HUES6 (cell line): ENCODE data around the gene RAP1GAP.
A peak's percentile ranks its signal among the peaks of the same experiment; 100 is the strongest.
"Not testable (repeated sequence)": the region's sequence is repeated elsewhere in the genome, so short reads cannot be mapped to it uniquely, and the experiment has no call there.

Experiments
- H3K27ac ChIP-seq: 2 replicates; pipeline ENCODE4 v1.7.0; 2013; ENCODE audit warnings: low read depth, mild to moderate bottlenecking, low read length, inconsistent platforms
- H3K27me3 ChIP-seq: 2 replicates; pipeline ENCODE4 v1.6.1; 2013; ENCODE audit warnings: low read length; ENCODE audit not compliant: control insufficient read depth, insufficient read depth
- H3K36me3 ChIP-seq: 2 replicates; pipeline ENCODE4 v1.6.1; 2013; ENCODE audit warnings: low read length; ENCODE audit not compliant: control insufficient read depth, insufficient read depth
- H3K4me1 ChIP-seq: 2 replicates; pipeline ENCODE4 v1.6.1; 2013; ENCODE audit warnings: low read length; ENCODE audit not compliant: control insufficient read depth, insufficient read depth
- H3K4me3 ChIP-seq: 2 replicates; pipeline ENCODE4 v1.5.1; 2013; ENCODE audit warnings: low read depth, low read length
- H3K9ac ChIP-seq: one replicate; pipeline ENCODE4 v1.6.1; 2013; ENCODE audit warnings: mild to moderate bottlenecking, low read length
- H3K9me3 ChIP-seq: 2 replicates; pipeline ENCODE4 v1.6.1; 2013; ENCODE audit warnings: low read depth, low read length; ENCODE audit not compliant: control insufficient read depth, insufficient read depth

Gene RAP1GAP

DNA sequence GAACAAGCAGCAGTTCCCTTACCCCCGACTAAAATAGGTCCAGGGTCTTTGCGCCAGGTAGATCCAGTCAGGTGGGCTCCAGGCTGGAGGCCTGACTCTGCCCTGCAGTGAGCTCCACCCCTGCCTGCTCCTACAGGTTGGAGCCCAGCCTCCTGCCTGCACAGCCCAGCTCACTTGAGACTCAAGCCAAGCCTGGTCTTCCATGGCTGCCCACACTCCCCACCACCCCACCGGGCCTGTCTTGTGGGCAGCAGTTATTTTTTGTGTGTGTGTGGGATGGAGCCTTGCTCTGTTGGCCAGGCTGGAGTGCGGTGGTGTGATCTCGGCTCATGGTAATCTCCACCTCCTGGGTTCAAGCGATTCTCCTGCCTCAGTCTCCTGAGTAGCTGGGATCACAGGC is 28.5 kb downstream of the RAP1GAP start:
- Histone ChIP-seq H3K9me3 (no peaks in the 10 kb centered on the region), H3K4me3 (no peak overlapping the region), H3K9ac (no peak overlapping the region), H3K27ac (no peak overlapping the region), H3K27me3 (no peaks in the 10 kb centered on the region), H3K36me3 (no peaks in the 10 kb centered on the region), H3K4me1 (peaks cover 23% of the 10 kb centered on the region; the same call in 1 of the 2 replicates)

DNA sequence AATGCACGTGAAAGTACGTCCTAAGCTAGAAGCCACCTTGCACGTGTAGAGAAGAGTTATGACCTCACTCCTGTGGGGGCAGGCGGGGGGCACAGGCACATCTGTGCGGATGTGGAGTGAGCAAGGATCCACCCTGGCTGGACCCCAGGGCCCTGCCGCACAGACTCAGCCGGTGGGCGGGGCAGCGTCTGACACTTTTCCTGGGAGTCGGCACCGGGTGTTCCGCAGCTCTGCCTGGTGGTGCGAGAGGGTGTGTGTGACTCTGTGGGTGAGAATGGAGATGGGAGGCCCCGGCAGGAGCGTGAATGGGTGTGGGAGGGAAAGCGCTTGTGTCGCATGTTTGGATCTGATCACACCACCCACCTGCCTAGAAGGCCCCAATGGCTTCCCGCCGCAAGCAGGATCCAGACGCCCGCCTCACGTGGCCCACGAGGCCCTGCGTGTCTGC is 29.5 kb downstream of the RAP1GAP start:
- peaks cover 30% of the 10 kb centered on the region; the same call in 1 of the 2 replicates for H3K4me1 ChIP-seq
- H3K4me3 ChIP-seq = no peak overlapping the region
- H3K27ac ChIP-seq = no peak overlapping the region
- peak overlapping the region; percentile 1 for H3K9ac ChIP-seq
- no peaks in the 10 kb centered on the region for H3K9me3 ChIP-seq
- H3K27me3 ChIP-seq = no peaks in the 10 kb centered on the region
- no peaks in the 10 kb centered on the region for H3K36me3 ChIP-seq

DNA sequence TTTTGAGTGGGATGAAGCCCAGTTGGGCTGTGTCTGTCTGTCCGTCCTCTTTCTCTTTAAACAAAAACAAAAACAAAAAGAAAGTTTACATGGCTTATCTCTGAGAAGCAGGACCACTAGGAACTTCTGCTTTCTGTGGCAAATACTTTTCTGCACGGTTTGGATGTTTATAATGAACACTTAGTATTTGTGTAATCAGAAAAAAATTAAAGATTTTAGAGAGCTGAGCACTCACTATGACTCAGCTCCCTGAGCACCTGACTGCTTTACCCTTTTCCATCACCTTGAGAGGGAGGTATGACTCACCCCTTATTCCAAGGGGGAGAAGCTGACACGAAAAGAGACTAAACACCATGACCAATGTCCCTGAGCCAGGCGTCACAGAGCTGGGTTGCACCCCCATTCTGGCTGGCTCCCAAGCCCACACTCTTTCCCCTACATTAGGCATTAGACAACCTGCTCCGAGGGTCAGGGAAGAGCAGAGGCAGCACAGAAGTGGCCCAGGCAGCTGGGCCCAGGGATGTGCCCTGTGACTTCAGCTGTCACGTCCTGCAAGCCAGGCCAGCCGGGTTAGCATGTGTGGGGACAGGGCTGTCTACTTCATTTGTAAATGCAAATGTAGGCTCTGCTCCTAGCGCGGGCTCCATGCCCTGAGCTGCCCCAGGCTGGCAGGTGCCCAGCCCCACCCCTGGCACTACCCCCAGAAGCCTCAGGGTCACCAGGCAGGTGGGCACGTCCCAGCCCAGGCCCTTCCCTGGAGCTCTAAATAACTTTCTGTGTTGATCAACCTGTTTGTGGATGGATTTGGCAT is 30.4 kb downstream of the RAP1GAP start:
- peak overlapping the region; percentile 40 for H3K9ac ChIP-seq
- peaks cover 31% of the 10 kb centered on the region; the same call in 1 of the 2 replicates for H3K4me1 ChIP-seq
- no peaks in the 10 kb centered on the region for H3K36me3 ChIP-seq
- no peak overlapping the region for H3K27ac ChIP-seq
- no peaks in the 10 kb centered on the region for H3K27me3 ChIP-seq
- no peak overlapping the region for H3K4me3 ChIP-seq
- H3K9me3 ChIP-seq = no peaks in the 10 kb centered on the region

DNA sequence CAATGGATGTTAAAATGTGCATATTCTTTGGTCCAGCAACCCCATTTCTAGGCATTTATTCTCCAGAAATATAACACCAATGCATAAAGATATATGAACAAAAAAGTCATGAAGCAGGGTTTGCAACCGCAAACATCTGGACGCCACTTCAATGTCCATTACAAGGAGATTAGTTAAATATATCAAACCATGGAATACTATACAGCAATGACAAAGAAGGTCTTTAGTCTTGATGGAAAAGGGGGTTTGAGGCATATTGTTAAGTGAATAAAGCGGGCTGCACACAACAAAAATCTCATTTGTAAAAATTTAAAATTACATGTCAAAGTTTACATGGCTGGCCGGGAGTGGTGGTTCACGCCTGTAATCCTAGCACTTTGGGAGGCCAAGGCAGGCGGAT is 31.6 kb downstream of the RAP1GAP start:
- Histone ChIP-seq H3K27me3 (no peaks in the 10 kb centered on the region), H3K36me3 (no peaks in the 10 kb centered on the region), H3K9me3 (no peaks in the 10 kb centered on the region), H3K4me1 (peaks cover 31% of the 10 kb centered on the region; the same call in 1 of the 2 replicates), H3K27ac (no peak overlapping the region), H3K4me3 (no peak overlapping the region), H3K9ac (no peak overlapping the region)

DNA sequence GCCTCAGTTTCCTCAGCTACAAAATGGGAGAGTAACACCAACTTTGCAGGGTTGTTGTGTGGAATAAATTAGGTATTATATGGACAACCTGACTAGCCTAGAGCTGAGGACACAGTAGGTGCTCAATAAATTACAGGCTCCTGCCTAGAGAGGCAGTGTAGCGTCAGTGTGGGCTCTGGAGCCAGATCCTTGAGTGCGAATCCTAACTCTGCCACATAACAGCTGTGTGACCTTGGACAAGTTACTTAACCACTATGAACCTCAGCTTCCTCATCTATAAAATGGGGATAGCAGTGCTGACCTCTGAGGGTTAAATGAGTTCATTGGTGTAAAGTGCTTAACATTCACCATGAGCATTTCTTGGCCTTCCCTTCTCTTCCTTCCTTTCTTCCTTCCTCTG is 33.1 kb downstream of the RAP1GAP start:
- Histone ChIP-seq H3K36me3 (no peaks in the 10 kb centered on the region), H3K9me3 (no peaks in the 10 kb centered on the region), H3K27ac (no peak overlapping the region), H3K4me1 (peaks cover 40% of the 10 kb centered on the region), H3K9ac (no peak overlapping the region), H3K4me3 (no peak overlapping the region), H3K27me3 (no peaks in the 10 kb centered on the region)

DNA sequence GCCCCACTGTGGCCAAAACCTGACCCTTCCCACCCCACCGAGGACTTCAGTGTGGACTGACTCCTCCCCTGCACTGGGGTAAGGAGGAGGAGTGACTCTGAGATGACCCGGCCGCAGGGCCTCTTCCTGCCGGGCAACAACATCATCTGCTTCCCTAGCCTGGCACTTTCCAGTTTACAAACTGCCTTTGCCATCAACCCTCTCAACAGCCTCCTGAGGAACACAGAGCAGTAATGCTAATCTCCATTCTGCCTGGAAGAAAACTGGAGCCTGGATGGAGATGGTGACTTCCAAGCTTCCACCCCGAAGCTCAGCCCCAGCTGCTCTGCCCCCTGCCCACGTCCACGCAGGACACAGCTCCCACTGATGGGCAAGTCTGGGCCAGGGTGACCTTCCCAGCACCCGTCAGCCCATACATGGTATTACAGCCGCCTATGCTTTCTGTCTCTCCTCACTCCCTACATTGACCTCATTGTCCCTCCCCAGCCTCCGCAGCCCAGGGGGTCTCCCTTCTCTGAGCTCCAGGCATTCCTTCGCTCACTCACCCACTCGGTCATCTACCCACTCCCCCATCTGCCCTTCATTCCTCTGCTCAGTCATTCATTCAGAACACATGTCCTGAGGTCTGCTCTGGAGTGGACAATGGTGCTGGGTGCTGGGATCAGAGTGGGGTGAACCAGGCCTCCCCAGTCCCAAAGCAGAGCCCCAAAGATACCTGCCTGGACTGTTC is 34.2 kb downstream of the RAP1GAP start:
- Histone ChIP-seq H3K36me3 (no peaks in the 10 kb centered on the region), H3K27me3 (no peaks in the 10 kb centered on the region), H3K4me1 (peaks cover 36% of the 10 kb centered on the region), H3K9ac (no peak overlapping the region), H3K4me3 (no peak overlapping the region), H3K27ac (no peak overlapping the region), H3K9me3 (no peaks in the 10 kb centered on the region)

DNA sequence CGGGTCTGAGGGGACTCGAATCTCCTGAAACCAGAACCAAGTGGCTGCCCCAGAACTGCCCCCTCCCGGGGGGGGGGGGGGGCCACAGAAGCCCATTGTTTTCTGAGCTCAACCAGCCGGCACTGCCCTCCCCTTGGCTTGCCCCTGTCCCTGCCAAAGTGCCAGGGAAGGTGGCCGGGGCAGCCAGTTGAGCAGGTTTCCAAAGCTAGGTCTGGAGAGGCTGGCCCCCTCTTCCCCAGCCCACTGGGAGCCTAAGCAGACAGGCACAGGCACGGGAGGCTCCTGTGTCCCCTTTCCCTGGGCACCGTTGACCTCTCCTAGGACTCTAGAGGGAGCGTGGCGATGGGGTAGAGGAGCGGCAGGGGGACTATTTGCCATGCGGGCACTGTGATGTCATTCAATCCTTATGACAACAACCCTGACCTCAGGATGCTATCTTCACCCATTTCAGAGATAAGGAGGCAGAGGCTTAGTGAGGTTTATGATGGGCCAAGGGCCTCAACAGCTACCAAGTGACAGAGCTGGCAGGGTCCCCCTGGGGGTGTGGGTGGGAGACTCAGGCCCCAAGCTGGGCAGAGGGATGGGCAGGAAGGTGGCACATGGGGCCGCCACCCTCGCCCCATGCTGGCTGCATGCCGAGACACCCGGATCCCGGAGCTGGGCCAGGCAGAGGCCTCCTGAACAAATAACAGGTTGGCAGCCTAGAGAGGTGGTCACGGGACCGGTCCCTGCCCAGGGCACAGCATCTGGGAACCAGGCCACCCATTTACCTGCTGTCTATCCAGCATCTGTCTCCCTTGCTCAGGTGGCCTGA is 35.0 kb downstream of the RAP1GAP start:
- H3K9me3 ChIP-seq = no peaks in the 10 kb centered on the region
- H3K4me3 ChIP-seq = no peak overlapping the region
- H3K27ac ChIP-seq = no peak overlapping the region
- H3K27me3 ChIP-seq = no peaks in the 10 kb centered on the region
- H3K36me3 ChIP-seq = no peaks in the 10 kb centered on the region
- no peak overlapping the region for H3K9ac ChIP-seq
- H3K4me1 ChIP-seq = peaks cover 36% of the 10 kb centered on the region

DNA sequence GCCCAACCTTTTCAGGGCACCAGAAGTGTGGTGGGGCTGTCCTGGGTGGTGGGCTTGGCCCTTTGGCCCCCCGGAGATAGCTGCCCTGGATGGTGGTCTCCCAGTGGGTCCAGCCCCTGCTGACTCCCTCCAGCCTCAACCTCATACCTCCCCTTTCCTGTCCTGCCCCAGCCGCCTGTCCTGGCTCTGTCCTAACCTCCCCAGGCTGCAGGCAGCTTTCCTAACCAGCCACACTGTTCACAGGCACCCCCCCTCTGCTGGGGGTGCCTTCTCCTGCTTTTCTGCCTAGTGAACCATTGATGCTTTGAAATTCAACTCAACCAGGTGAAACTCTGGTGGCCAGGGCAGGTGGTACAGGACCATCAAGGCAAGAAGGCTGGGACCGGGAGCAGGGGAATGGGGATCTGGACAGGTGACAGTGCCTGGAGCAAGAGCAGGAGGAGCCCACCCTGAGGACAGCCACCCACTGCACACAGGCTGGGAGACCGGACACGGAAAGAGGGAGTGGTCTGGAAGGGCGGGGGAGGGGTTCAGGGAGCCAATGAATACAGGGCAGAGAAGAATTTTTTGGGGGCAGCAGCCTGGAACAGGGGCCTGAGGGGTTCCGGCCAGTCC is 35.9 kb downstream of the RAP1GAP start:
- H3K27ac ChIP-seq = no peak overlapping the region
- peaks cover 33% of the 10 kb centered on the region for H3K4me1 ChIP-seq
- no peak overlapping the region for H3K4me3 ChIP-seq
- H3K27me3 ChIP-seq = no peaks in the 10 kb centered on the region
- no peaks in the 10 kb centered on the region for H3K36me3 ChIP-seq
- H3K9ac ChIP-seq = no peak overlapping the region
- no peaks in the 10 kb centered on the region for H3K9me3 ChIP-seq

DNA sequence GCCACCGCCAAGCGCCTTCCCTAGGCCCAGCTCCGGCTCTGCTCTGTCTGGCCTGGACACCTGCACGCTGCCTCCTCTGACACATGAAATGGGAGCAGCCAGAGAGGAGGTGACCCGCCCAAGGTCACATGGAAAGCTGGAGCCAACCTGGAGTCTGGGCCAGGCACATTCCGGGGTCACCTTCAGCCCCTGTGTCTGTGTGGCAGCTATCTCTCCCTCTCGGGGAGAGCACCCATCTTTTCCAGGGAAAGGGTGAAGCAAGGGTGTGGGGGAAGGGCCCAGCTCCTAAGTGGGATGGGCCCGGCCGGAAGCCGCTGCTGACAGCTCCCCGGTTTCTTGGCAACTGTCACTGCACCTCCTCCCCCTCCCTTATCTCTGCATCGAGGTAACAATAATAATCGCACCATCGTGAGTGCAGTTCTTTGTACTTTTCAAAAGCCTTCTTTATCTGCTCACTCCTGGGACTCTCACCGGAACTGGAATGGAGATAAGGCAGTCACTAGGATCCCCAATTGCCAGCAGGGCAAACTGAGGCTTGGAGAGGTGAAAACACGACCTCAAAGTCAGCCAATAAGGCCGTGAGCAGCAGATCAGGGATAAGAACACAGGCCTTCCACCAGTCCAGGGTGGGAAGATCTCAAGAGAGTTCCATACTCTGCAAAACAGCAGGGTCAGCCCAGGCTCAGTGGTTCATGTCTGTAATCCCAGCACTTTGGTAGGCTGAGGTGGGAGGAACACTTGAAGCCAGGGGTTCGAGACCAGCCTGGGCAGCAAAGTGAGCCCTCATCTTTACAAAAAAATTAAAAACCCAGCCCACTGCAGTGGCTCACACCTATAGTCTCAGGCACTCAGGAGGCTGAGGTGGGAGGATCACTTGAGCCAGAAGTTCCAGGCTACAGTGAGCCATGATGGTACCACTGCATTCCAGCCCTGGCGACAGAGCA is 36.9 kb downstream of the RAP1GAP start:
- Histone ChIP-seq H3K4me1 (peaks cover 33% of the 10 kb centered on the region), H3K9me3 (no peaks in the 10 kb centered on the region), H3K4me3 (no peak overlapping the region), H3K27ac (no peak overlapping the region), H3K36me3 (no peaks in the 10 kb centered on the region), H3K9ac (no peak overlapping the region), H3K27me3 (no peaks in the 10 kb centered on the region)

DNA sequence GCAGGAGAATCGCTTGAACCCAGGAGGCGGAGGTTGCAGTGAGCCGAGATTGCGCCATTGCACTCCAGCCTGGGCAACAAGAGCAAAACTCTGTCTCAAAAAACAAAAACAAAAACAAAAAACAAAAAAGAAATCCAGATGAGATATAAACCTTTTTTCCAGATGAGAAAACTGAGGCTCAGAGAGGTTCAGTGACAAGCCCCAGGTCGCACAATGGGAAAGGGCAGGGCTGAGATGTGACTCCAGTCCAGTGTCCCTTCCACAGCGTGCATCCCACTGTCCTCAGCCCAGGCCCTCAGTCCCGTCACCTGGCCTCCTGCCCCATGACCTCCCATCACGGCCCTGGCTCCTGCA is 37.6 kb downstream of the RAP1GAP start:
- not testable (repeated sequence) for H3K9me3 ChIP-seq, H3K4me3 ChIP-seq, H3K36me3 ChIP-seq, H3K27ac ChIP-seq, H3K9ac ChIP-seq, H3K27me3 ChIP-seq
- H3K4me1 ChIP-seq = peaks cover 35% of the 10 kb centered on the region
